Fibroblast of lung (primary cell): ENCODE data around the gene IQSEC3. TPM values are rescaled to one million over a fixed set of nuclear protein-coding genes. Genes with fewer than 3 reads are reported as not detected.

Experiments
- DNase-seq, 2 donors: peaks; one replicate each; pipeline versions ENCODE4 v3.0.0 to v3.0.0-alpha.2; 2010; ENCODE audit warnings: low read depth in 2 of 2
- H2AFZ ChIP-seq: 2 replicates; pipeline ENCODE4 v1.5.1; 2012; ENCODE audit warnings: low read length, control low read depth, inconsistent platforms
- H3K27ac ChIP-seq: 2 replicates; pipeline ENCODE4 v1.5.1; 2011; ENCODE audit warnings: low read length, control low read depth; ENCODE audit not compliant: insufficient read depth
- H3K27me3 ChIP-seq: 2 replicates; pipeline ENCODE4 v1.5.1; 2011; ENCODE audit warnings: mild to moderate bottlenecking, low read length; ENCODE audit not compliant: control insufficient read depth, insufficient read depth
- H3K36me3 ChIP-seq: 2 replicates; pipeline ENCODE4 v1.5.1; 2011; ENCODE audit warnings: low read length; ENCODE audit not compliant: control insufficient read depth, insufficient read depth
- H3K4me1 ChIP-seq: 2 replicates; pipeline ENCODE4 v1.5.1; 2011; ENCODE audit warnings: low read length; ENCODE audit not compliant: control insufficient read depth, insufficient read depth; ENCODE audit errors: extremely low read depth
- H3K4me2 ChIP-seq: 2 replicates; pipeline ENCODE4 v1.5.1; 2011; ENCODE audit warnings: low read length, control low read depth; ENCODE audit not compliant: insufficient read depth; ENCODE audit errors: extremely low read depth
- H3K4me3 ChIP-seq, 4 experiments: fragments of 200-600 bp in 1 of 4; sonication (generic) in 1 of 4; replicated peaks in 1 of 4; 2 replicates each; pipeline ENCODE4 v1.5.1; 2011 to 2016; ENCODE audit warnings: low read length in 4 of 4, low read depth in 3 of 4, mild to moderate bottlenecking in 3 of 4, control low read depth in 2 of 4, inconsistent platforms in 1 of 4, mixed read lengths in 1 of 4; ENCODE audit not compliant: insufficient read depth in 1 of 4; ENCODE audit errors: control extremely low read depth in 1 of 4
- H3K79me2 ChIP-seq: 2 replicates; pipeline ENCODE4 v1.5.1; 2012; ENCODE audit warnings: mild to moderate bottlenecking, low read length, inconsistent platforms; ENCODE audit not compliant: control insufficient read depth, insufficient read depth
- H3K9ac ChIP-seq: 2 replicates; pipeline ENCODE4 v1.5.1; 2011; ENCODE audit warnings: mild to moderate bottlenecking, low read length, control low read depth; ENCODE audit not compliant: insufficient read depth
- H3K9me3 ChIP-seq: 2 replicates; pipeline ENCODE4 v1.5.1; 2012; ENCODE audit warnings: low read depth, low read length; ENCODE audit not compliant: control insufficient read depth, insufficient read depth
- H4K20me1 ChIP-seq: 2 replicates; pipeline ENCODE4 v1.5.1; 2011; ENCODE audit warnings: low read length; ENCODE audit not compliant: control insufficient read depth, insufficient read depth; ENCODE audit errors: extremely low read depth
- EZH2 ChIP-seq: IDR thresholded peaks from 2 replicates; pipeline ENCODE4 v1.5.1; 2012; ENCODE audit warnings: low read length, control low read depth, mild to moderate bottlenecking; ENCODE audit errors: missing control alignments
- polyA plus RNA-seq, 2 donors: library from polyadenylated mRNA; depleted of rRNA in 1 of 2; stranded (reverse) in 1 of 2; unstranded in 1 of 2; fragments of >200 nt; gene quantifications; 2 replicates each; pipeline ENCODE4 v1.2.1, GENCODE V29; 2011 to 2012; ENCODE audit warnings: missing spikeins in 1 of 2
- total RNA-seq: library from RNA; depleted of rRNA; stranded (reverse); fragments of >200 nt; gene quantifications from 2 replicates; pipeline ENCODE4 v1.2.1, GENCODE V29; 2014
- TF ChIP-seq, protein P1 (sequence below), 2 donors: IDR thresholded peaks in 1 of 2; conservative IDR thresholded peaks in 1 of 2; 1 replicate in 1 of 2; 2 replicates in 1 of 2; pipeline ENCODE4 v1.5.1; 2011 to 2012; ENCODE audit warnings: low read length in 2 of 2, control low read depth in 1 of 2, inconsistent platforms in 1 of 2, low read depth in 1 of 2, mild to moderate bottlenecking in 1 of 2

The IQSEC3 gene
- total and polyA plus RNA-seq, 2 donors (not counting 1 experiment from before 2014, with no cell fraction given), result 0.14 to 1.3 TPM

- DNase-seq, result no peak
- H2AFZ ChIP-seq, result no peak overlapping the region
- no peaks in the 10 kb centered on the region for H3K9me3 ChIP-seq
- no peak overlapping the region for H3K9ac ChIP-seq
- no peak overlapping the region for H3K4me2 ChIP-seq
- no peaks in the 10 kb centered on the region for H4K20me1 ChIP-seq
- no peak overlapping the region for H3K4me3 ChIP-seq
- no peaks in the 10 kb centered on the region for H3K4me1 ChIP-seq
- TF ChIP-seq EZH2, result no peak
- TF ChIP-seq, protein P1, sequence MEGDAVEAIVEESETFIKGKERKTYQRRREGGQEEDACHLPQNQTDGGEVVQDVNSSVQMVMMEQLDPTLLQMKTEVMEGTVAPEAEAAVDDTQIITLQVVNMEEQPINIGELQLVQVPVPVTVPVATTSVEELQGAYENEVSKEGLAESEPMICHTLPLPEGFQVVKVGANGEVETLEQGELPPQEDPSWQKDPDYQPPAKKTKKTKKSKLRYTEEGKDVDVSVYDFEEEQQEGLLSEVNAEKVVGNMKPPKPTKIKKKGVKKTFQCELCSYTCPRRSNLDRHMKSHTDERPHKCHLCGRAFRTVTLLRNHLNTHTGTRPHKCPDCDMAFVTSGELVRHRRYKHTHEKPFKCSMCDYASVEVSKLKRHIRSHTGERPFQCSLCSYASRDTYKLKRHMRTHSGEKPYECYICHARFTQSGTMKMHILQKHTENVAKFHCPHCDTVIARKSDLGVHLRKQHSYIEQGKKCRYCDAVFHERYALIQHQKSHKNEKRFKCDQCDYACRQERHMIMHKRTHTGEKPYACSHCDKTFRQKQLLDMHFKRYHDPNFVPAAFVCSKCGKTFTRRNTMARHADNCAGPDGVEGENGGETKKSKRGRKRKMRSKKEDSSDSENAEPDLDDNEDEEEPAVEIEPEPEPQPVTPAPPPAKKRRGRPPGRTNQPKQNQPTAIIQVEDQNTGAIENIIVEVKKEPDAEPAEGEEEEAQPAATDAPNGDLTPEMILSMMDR (conservative IDR thresholded peaks at IDR 0.05 in 1 of 2, IDR thresholded peaks at IDR 0.05 in 1 of 2; ENCODE audit: low read depth in 1 of 2, low read length in 2 of 2), result no peak
- no peaks in the 10 kb centered on the region for H3K36me3 ChIP-seq
- no peak overlapping the region for H3K27ac ChIP-seq
- H3K79me2 ChIP-seq, result no peaks in the 10 kb centered on the region
- peaks cover 9% of the 10 kb centered on the region for H3K27me3 ChIP-seq
Observed at GRCh38 chr12:169528-170370, 103.2 kb downstream of the IQSEC3 start.

DNA sequence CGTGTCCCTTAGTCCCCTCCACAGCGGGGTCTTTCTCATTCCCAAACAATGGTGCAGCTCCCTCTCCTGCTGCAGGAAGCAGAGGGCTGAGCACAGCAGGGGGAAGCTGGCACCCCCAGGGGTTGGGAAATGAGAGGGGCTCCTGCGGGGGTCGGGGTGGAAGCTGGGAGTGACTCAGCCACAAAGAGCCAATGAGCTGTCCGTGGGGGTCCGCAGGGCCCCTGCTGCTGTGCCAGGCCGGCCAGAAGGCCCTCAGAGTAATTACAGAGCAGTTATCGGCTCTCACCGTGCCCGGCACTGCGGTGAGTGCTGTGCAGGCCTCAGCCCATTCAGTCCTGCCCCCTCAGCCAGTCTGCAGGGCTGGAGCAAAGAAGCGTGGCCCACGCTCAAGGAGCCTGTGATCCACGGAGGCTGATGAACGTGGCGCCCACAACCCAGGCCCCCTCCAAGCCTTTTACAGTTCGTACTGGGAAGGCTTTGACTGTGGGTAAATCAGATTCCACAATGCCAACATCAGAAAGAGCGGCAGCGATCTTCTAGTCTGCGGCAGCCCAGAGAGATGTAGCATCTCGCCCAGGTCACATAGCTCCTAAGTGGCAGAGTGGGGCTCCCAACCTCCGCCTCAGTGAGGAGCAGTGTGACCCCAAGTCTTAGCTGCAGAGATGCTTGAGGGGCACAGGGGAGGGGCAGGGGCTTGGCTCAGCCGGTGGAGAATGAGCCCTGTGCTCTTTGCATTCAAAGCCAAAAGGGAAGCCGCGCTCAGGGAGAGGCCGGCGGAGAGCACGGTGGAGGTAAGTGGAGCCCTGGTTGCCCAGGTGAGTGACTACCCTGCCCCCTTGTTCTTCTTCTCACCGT lies 104.0 kb downstream of the IQSEC3 start:
- no peaks in the 10 kb centered on the region for H4K20me1 ChIP-seq
- no peak for DNase-seq
- no peak overlapping the region for H3K4me2 ChIP-seq
- peaks cover 9% of the 10 kb centered on the region for H3K27me3 ChIP-seq
- no peaks in the 10 kb centered on the region for H3K79me2 ChIP-seq
- no peak overlapping the region for H3K27ac ChIP-seq
- H3K4me1 ChIP-seq, result no peaks in the 10 kb centered on the region
- H3K4me3 ChIP-seq, result no peak overlapping the region
- TF ChIP-seq, protein P1 (conservative IDR thresholded peaks at IDR 0.05 in 1 of 2, IDR thresholded peaks at IDR 0.05 in 1 of 2; ENCODE audit: low read depth in 1 of 2, low read length in 2 of 2), result no peak
- TF ChIP-seq EZH2, result no peak
- no peaks in the 10 kb centered on the region for H3K36me3 ChIP-seq
- no peaks in the 10 kb centered on the region for H3K9me3 ChIP-seq
- H3K9ac ChIP-seq, result no peak overlapping the region
- H2AFZ ChIP-seq, result no peak overlapping the region

DNA sequence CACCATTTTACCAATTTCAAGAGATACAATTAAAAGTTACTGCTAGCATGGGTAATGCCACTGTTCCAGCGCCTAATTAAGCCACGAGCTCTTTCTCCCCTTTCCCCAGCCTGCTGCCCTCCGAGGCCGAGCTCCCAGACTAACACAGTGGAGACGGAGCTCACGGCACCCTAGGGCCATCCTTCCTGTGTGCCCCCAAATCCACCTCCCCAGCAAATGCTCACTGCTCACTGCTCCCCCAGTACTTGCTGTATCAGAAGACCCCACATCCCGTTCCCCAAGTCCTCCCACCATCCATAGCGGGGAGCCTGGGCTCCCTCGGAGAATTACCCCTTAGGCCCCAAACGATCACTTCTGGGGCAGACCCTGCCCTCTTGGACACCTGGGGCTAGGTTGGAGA lies 104.7 kb downstream of the IQSEC3 start:
- Histone ChIP-seq H3K9ac (no peak overlapping the region), H3K4me1 (peaks cover 3% of the 10 kb centered on the region), H3K9me3 (no peaks in the 10 kb centered on the region), H3K79me2 (no peaks in the 10 kb centered on the region), H3K4me3 (no peak overlapping the region), H3K4me2 (no peak overlapping the region), H2AFZ (no peak overlapping the region), H3K27me3 (peaks cover 9% of the 10 kb centered on the region), H3K27ac (no peak overlapping the region), H3K36me3 (no peaks in the 10 kb centered on the region), H4K20me1 (no peaks in the 10 kb centered on the region)
- TF ChIP-seq, protein P1 (conservative IDR thresholded peaks at IDR 0.05 in 1 of 2, IDR thresholded peaks at IDR 0.05 in 1 of 2; ENCODE audit: low read depth in 1 of 2, low read length in 2 of 2), result no peak
- peak; percentile 2 for TF ChIP-seq EZH2
- DNase-seq, result no peak
